Globus pallidus (tissue), 1 donor: ENCODE data around the gene TBC1D3L.
"Not testable (repeated sequence)": the region's sequence is repeated elsewhere in the genome, so short reads cannot be mapped to it uniquely, and the experiment has no call there.

Experiments
- DNase-seq: peaks from one replicate; pipeline ENCODE4 v3.0.0-alpha.2; 2015; ENCODE audit warnings: low spot score

Gene TBC1D3L

GRCh38 chr17:37988960-37989359 lies at the start of gene TBC1D3L:
Gene TBC1D3L, minus strand, starts transcription at chr17:37989060. Its CDS starts 1,540 bp downstream, at chr17:37987520.
- DNase-seq: not testable (repeated sequence)

- not testable (repeated sequence) for DNase-seq
Observed at GRCh38 chr17:38003676-38004075, 14.8 kb upstream of the TBC1D3L start, which contains the start of gene TBC1D3D. Gene TBC1D3D, plus strand, starts transcription at chr17:38003976. Its CDS starts 1,585 bp downstream, at chr17:38005561.
